Left colon (tissue), 2 donors: ENCODE data around the gene MAEL. TPM values are rescaled to one million over a fixed set of nuclear protein-coding genes. Genes with fewer than 3 reads are reported as not detected.

Source experiments
- ATAC-seq: fragments of 200-7000 bp; cut with Tn5 transposase; one replicate; pipeline ENCODE4 v1.9.1; 2020; ENCODE audit warnings: mild to moderate bottlenecking, moderate library complexity
- DNase-seq, 2 donors: peaks; one replicate each; pipeline ENCODE4 v3.0.0-alpha.2; 2020
- intact Hi-C, 2 donors: fragments of 100-400 bp; cut with DNase I in 1 of 2; cut with micrococcal nuclease in 1 of 2; formaldehyde crosslinking; loops; one replicate each; pipeline versions ENCODE4 v1.11.2 to v1.14.0; 2022; cut with DNase I, micrococcal nuclease
- total RNA-seq, 2 donors: library from RNA; stranded (reverse); fragmentation: NEBNext Ultra II Directional; extraction: Animal tissue kit (Norgen Biotek cat#: 25700); gene quantifications; one replicate each; pipeline ENCODE4 v1.2.1, GENCODE V29; 2021
- donor health status: DM: no; HTN: no; CAD: no.
- donor health status: DM: yes; HTN: yes; CAD: no.

MAEL gene
- total RNA-seq, 2 donors from 2014 or later, result not detected

DNA sequence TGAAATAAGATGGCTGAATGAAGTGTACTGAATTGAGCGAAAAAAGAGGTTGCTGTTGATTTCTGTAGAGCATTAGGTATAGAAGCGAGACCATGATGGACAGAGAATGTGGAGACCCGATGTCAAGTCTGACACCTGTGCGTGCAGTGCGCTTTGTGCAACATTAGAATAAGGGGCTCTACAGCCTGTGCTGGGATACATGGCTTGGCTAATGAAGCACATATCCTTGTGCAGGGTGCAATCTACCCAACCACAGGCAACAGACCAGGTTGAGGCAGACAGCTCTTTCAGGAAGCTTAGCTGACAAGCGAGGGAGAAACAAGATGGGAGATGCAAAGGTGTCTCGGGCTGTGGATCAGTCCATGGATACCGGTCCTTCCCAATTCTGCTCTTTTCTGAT, 82.2 kb downstream of the MAEL start:
- no peak for DNase-seq
- intact Hi-C loops, result loop anchor here in 1 of 2 donors (5.0 kb wide), 1 partner anchor 146 kb away; no protein-coding TSS in a partner anchor
- ATAC-seq, result no peak

Other genes starting within 250 kb of the MAEL start
- gene POGK, start 149.8 kb upstream of the MAEL start, total RNA-seq, result 10 to 100 TPM; 27.5 to 30.3 TPM
- gene TADA1, start 113.0 kb upstream of the MAEL start, total RNA-seq, result 10 to 100 TPM in 1 of 2 donors, 1 to 10 TPM in 1; 9.5 to 11.6 TPM
- gene ILDR2, start 13.7 kb upstream of the MAEL start, total RNA-seq, result 1 to 10 TPM in 1 of 2 donors, under 1 TPM in 1; 0.85 to 1.3 TPM
- gene GPA33, start 101.1 kb downstream of the MAEL start, total RNA-seq, result 100 to 1,000 TPM; 584 to 629 TPM
- gene STYXL2, start 104.8 kb downstream of the MAEL start, total RNA-seq, result under 1 TPM in 1 of 2 donors, not detected in 1; 0.34 TPM
- gene POU2F1, start 231.6 kb downstream of the MAEL start, total RNA-seq, result 10 to 100 TPM; 14.3 to 16.4 TPM